Measurements from ENCODE around the gene CUL9.
A peak's percentile ranks its signal among the peaks of the same experiment; 100 is the strongest.

CUL9 gene

GRCh38 chr6:43257367-43258145 lies 75.6 kb downstream of the CUL9 start:
- no peak for DNase-seq (ENCODE audit: low spot score)

DNA sequence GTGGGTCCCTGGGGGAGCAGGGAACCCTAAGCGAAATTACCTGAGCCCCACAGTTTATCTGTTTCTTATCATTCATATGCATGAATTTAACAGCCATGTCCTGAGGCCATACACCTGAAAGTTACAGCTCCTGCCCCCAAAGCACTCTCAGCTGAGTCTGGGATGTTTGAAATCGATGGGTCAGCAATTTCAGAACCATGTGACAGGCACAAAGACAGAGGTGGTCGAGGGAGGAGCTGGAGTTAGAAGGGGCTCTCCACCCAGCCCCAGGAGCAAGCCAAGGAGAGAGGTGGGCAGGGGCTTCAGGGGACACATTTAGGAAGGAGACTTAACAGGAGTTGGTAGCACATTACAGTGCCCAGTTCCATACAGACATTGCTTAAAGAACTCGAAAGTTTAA lies 76.2 kb downstream of the CUL9 start:
- no peak for DNase-seq (ENCODE audit: low spot score)

GRCh38 chr6:43258807-43259686 lies 77.1 kb downstream of the CUL9 start:
- DNase-seq (ENCODE audit: low spot score) = no peak

- DNase-seq (ENCODE audit: low spot score) = no peak
Measured at GRCh38 chr6:43260791-43261190, 78.8 kb downstream of the CUL9 start.

DNA sequence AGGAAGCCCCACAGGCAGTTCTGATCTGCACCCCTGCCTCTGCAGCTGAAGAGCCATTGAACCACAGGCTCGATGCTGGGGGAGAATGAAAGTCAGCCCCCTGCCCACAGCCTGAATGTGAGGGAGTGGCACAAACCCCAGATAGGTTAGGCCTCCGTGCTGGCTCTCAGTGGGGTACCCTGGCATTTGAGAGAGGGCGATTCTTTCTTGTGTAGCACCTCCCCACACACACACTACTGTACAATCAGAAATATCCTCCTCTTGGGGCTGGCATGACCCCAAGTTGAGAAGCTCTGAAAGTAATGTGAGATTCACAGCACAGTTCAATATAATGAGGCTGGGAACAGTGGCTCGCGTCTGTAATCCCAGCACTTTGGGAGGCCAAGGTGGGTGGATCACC lies 79.2 kb downstream of the CUL9 start:
- DNase-seq (ENCODE audit: low spot score) = no peak

DNA sequence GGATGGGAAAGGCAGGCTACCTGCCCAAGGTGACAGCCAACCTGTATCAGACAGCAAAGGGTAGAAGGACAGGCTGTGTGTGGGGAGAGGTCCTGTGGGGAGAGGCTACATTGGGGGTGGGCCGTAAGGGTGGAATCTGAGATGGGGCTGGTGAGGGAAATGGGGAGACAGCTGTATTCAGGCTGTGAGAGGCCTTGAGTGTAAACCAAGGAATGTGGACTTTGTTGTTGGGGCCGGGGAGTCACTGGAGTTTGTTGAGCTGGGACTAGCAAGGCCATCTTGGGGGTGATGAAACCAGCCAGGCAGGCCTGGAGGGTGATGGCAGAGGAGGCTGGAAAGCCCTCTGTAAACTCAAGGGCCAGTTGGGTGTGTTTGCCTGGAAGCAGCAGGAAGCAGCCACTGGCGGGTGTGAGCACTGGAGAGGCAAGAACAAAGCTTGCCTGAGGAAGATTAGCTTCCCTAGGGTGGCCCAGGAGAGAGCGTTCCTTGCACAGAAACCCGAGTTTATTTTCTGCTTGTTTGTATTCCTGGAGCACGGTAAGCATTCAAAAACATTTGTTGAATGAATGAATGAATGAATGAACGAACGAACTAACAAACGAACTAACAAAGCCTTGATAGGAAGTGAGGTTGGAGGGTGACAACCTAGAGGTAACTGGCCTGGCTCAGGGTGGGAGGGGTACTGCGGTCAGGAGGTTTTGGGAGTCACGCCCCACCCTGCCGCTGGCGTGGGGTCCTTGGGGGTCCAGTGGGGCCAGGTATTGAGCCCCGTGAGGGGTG lies 80.2 kb downstream of the CUL9 start:
- DNase-seq (ENCODE audit: low spot score) = no peak

DNA sequence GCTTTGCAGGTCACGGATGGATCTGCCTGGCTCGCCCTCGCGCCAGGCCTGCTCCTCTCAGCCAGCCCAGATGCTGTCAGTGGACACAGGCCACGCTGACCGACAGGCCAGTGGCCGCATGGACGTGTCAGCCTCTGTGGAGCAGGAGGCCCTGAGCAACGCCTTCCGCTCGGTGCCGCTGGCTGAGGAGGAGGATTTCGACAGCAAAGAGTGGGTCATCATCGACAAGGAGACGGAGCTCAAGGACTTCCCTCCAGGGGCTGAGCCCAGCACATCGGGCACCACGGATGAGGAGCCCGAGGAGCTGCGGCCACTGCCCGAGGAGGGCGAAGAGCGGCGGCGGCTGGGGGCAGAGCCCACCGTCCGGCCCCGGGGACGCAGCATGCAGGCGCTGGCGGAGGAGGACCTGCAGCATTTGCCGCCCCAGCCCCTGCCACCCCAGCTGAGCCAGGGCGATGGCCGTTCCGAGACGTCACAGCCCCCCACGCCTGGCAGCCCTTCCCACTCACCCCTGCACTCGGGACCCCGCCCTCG lies 80.9 kb downstream of the CUL9 start:
- DNase-seq (ENCODE audit: low spot score) = no peak

- peak; percentile 92 for DNase-seq (ENCODE audit: low spot score)
Measured at GRCh38 chr6:43263314-43264178, 81.5 kb downstream of the CUL9 start.

DNA sequence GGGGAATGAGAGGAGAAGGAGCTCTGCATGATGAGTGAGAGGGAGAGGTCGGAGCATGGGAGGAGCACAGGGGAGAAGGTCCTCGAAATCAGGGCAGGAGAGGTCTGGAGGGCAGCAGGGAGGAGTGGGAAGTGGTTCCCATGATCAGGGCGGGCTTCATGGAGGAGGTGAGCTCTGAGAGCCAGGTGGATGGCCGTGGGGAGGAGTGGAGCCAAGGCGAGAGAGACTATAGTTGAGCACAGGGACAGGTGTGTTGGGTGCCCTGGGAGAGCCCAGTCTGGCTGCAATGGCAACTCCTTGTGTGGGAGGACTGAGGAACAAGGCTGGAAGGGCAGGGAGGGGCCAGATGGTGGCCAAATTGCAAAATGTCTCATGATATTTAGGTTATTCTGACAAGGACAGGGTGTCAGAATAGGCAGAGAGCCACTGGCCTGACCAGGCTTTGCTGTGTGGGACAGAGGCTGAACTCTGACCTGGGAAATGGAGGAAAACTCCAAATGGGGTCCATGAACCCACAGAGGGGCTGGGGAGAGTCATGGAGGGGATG lies 82.7 kb downstream of the CUL9 start:
- no peak for DNase-seq (ENCODE audit: low spot score)

GRCh38 chr6:43265564-43265963 lies 83.6 kb downstream of the CUL9 start:
- DNase-seq (ENCODE audit: low spot score) = no peak

DNA sequence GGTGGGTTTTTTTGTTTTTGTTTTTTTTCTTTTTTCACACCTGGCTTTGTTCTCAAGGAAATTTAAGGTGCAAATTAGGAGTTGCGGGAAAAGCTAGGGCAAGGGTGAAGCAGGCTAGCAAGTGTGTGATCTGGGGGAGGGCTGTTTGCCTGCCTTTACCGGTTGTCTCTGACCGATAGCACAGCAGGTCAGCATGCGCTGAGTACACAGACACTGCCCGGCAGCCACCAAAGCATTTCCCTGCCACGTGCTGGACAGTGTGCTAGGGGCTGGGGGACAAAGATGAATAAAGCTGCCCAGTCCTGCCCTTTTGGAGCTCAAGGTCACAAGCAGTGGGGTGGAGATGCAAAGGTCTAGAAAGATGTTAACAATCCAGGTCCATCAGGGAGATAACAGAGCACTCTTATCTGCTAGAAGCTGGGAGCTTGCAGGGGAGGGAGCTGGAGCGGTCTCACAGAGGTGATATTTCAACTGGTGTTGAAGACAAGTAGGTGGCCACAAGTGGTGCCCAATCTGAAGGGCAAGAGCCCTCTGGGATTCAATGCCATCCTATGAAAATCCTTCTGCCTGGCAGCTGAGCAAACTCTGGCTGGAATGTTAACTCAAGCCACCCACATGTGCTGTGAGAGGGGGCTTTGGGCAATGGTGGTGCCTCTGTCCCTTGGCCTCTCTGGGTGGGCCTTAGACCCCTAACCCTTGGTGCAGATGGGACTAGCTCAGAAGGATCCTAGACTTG lies 85.8 kb downstream of the CUL9 start:
- no peak for DNase-seq (ENCODE audit: low spot score)

- no peak for DNase-seq (ENCODE audit: low spot score)
Measured at GRCh38 chr6:43268355-43268700, 86.3 kb downstream of the CUL9 start.

DNA sequence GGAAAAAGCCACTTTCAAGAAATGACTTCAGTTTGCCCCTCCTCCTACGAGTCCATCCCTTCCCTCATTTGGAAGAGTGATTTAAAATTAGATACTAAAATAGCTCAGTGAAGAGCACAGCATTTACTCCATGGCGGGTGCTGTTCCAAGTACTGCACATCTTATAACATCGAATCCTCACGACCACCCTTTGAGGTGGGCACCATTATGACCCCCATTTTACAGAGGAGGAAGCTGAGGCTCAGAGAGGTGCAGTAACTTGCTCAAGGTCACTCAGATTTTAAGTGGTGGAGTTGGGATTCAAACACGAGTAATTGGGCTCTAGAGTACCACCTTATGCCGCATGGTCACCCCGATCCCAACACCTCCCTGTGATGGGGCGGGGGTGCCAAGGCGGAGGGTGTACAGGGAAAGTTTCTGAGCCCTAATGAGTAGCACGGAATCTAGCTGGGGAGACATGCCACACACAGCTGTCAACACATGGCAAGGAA lies 86.8 kb downstream of the CUL9 start:
- no peak for DNase-seq (ENCODE audit: low spot score)

GRCh38 chr6:43269273-43270007 lies 87.4 kb downstream of the CUL9 start:
- no peak for DNase-seq (ENCODE audit: low spot score)

- no peak for DNase-seq (ENCODE audit: low spot score)
Measured at GRCh38 chr6:43271103-43271815, 89.3 kb downstream of the CUL9 start.

DNA sequence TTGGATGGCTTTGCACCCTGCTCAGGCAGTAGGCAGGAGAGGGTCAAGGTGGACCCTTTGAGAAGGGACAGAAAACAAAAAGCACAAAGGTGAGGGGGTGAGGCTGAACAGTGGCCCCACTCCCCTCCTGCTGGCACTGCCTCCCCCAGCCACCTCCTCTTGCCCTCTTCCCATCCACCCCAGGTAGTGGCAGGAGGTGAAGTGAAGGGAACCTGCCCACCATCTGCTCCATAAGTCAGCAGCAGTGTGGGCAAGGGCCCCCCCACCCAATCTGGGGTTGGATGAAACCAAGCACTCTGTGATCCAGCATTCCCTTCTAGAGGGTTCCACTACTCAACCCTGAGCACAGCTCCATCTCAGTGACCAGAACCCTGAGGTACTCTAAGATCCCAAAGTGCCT lies 89.9 kb downstream of the CUL9 start:
- no peak for DNase-seq (ENCODE audit: low spot score)

DNA sequence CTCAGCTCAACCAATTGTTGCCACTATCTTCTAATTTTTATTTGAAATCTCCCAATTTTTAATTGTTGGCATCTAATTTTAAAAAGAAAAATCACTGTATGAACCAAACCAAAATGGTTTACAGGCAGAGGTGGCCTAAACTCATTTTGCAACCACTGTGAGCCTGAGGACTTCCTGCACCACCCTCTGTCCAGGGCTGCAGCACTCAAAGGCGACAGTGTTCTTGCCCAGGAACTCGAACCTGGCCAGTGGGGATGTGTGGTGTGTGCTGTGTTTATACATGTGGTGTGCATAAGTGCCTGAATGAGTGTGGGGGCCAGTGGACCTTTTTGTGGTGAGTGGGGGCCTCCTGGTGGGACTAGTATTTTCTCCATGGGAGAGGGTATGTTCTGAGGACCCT lies 91.7 kb downstream of the CUL9 start:
- no peak for DNase-seq (ENCODE audit: low spot score)
